GM12864 (cell line): ENCODE results near the gene MALRD1.

Experiments used
- DNase-seq: peaks from one replicate; pipeline ENCODE4 v3.0.0-alpha.2; 2011; ENCODE audit warnings: low read depth
- H3K4me3 ChIP-seq: 2 replicates; pipeline ENCODE4 v1.5.1; 2011; ENCODE audit warnings: mild to moderate bottlenecking, low read depth, low read length, control low read depth
- TF ChIP-seq, protein P1 (sequence below): IDR thresholded peaks from 2 replicates; pipeline ENCODE4 v1.5.1; 2011; ENCODE audit warnings: low read depth, mild to moderate bottlenecking, moderate library complexity, low read length, control low read depth, inconsistent platforms; ENCODE audit errors: missing control alignments

MALRD1 gene

DNA sequence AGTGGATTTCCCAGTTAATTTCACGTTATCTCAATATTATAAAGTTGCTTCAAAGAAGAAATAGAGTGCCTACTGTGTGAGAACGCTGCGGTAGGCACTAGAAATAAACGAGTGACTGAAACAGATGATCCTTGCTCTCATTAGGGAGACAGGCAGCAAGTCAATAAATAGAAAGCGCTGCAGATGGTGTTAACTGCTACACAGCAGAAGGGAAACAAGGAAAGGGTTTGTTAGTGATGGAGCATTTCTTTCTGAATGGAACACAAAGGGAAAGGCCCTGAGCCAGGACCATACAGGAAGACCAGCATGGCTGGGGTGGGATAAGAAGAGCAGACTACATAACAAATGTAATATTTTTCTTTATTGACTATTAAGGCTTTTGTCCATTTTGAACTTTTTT, 235.2 kb downstream of the MALRD1 start:
- no peak overlapping the region for H3K4me3 ChIP-seq
- DNase-seq, result no peak
- TF ChIP-seq, protein P1, sequence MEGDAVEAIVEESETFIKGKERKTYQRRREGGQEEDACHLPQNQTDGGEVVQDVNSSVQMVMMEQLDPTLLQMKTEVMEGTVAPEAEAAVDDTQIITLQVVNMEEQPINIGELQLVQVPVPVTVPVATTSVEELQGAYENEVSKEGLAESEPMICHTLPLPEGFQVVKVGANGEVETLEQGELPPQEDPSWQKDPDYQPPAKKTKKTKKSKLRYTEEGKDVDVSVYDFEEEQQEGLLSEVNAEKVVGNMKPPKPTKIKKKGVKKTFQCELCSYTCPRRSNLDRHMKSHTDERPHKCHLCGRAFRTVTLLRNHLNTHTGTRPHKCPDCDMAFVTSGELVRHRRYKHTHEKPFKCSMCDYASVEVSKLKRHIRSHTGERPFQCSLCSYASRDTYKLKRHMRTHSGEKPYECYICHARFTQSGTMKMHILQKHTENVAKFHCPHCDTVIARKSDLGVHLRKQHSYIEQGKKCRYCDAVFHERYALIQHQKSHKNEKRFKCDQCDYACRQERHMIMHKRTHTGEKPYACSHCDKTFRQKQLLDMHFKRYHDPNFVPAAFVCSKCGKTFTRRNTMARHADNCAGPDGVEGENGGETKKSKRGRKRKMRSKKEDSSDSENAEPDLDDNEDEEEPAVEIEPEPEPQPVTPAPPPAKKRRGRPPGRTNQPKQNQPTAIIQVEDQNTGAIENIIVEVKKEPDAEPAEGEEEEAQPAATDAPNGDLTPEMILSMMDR, result no peak

DNA sequence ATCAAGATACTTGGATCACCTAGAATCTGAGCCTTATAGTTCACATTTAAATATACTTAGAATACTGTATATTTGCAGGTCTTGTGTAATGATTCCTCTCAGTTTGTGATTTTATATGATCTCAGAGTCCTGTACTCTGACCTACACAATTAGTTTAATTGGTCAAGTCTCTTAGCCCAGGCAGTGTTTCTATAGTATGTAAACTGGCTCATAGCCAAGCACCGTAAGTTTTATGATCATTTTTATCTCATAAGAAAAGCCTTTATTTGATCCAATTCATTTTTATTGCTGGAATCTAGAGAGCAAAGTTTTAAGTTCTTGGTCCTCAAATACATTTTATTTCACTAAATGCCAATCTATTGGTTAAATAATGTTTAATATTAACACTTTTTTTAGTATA, 242.2 kb downstream of the MALRD1 start:
- no peak for DNase-seq
- no peak overlapping the region for H3K4me3 ChIP-seq
- TF ChIP-seq, protein P1, result no peak

DNA sequence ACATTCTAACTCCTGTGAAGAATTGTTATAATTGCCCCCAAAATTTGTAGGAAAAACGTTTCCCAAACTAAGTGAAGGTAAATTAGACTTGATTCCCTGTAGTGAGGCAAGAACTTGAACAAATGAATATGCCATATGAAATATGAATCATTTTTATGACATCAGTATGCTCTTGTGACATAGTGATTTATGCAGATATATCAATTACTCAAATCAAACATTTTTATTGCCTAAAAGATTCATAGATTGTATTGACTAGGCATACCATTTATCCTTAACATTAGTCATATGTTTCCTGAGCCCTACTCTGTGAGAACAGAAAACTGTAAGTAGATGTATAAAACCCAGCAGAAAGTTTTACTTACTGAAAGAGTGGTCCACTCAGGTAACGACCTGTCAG, 245.6 kb downstream of the MALRD1 start:
- TF ChIP-seq, protein P1, result no peak
- H3K4me3 ChIP-seq, result no peak overlapping the region
- DNase-seq, result no peak

DNA sequence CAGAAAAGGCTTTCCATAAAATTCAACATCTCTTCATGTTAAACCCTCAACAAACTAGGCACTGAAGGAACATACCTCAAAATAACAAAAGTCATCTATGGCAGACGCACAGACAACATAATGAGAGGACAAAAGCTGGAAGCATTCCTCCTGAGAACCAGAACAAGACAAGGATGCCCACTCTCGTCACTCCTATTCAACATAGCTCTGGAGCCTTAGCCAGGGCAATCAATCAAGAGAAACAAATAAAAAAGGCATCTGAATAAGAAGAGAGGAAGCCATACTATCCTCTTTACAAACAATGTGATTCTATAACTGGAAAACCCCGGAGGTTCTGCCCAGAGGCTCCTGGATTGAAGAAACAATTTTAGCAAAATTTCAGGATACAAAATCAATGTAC, 251.0 kb downstream of the MALRD1 start:
- TF ChIP-seq, protein P1, result no peak
- H3K4me3 ChIP-seq, result no peak overlapping the region
- DNase-seq, result no peak

DNA sequence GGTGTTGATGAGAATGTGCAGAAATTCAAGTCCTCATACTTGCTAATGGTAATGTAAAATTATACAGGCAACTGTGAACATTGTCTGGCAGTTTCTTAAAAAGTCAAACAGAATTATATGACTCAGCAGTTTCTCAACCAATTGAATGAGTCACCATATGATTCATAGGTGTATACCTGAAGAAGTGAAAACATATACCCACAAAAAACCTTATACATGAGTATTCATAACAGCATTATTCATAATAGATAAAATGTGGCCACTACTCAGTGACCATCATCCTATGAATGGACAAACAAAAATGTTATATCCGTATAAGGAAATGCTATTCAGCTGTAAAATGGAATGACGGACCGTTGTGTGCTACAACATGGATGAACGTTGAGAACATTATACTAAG, 253.5 kb downstream of the MALRD1 start:
- no peak for DNase-seq
- H3K4me3 ChIP-seq, result no peak overlapping the region
- TF ChIP-seq, protein P1, result no peak

DNA sequence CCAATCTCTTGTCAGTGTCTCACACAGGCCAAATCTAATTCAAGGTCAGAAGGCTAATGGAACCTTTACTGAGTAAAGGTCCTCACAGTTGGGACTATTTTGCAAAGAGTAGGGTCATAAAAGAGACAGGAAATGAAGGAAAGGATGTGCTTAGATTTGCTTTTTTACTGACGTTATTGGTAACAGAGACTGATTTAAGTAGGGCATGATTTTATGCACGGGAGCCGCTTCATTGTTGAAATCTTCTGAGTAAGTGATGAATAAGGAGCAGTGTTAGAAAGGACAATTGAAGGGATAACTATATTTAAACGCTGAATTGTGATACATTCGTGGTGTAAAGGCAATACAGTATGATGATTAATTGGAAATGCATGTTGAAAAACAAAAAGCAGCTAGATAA, 261.5 kb downstream of the MALRD1 start:
- TF ChIP-seq, protein P1, result no peak
- DNase-seq, result no peak
- H3K4me3 ChIP-seq, result no peak overlapping the region

DNA sequence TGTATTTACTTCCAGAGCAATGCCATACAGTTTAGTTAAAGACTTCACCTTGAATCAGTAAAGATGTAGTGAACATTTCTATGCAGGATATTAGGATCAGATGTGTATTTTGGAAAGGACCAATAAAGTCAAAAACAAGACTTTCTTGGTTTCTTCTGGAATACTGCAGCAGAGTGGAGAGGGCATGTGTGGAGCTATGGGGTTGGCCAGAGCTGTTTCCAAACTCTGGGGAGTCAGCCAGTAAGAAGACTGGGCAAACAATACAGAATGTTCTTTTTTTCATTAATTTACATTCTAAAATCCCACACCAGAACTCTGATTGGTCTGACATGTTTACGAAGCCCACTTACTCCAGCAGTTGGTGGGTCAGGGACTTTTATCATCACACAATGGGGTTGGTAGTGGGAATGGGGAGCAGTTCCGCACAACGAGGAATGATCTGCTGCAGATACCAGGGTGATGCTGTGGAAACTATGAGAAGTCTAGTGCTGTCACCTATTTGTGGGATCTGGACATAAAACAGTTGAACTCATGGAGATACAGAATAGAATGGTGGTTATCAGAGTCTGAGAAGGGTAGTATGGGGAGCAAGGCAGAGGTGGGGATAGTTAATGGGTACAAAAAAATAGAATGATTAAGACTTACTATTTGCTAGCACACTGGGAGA, 267.7 kb downstream of the MALRD1 start:
- no peak overlapping the region for H3K4me3 ChIP-seq
- TF ChIP-seq, protein P1, result no peak
- DNase-seq, result no peak
